Esophagus squamous epithelium (tissue), 4 donors: ENCODE measurements around the gene SLC66A3.

Experiments
- POLR2A ChIP-seq, 4 donors: fragments of 450-650 bp; IDR thresholded peaks; one replicate each; pipeline ENCODE4 v1.6.1; 2017; ENCODE audit warnings: antibody characterized with exemption in 4 of 4, mild to moderate bottlenecking in 4 of 4, moderate library complexity in 3 of 4
- TF ChIP-seq, protein P1 (sequence below), 6 experiments: fragments of 450-650 bp in 4 of 6; fragments of 200-600 bp in 2 of 6; sonication (generic) in 2 of 6; IDR thresholded peaks; one replicate each; pipeline ENCODE4 v1.5.1; 2016 to 2019; ENCODE audit warnings: antibody characterized with exemption in 6 of 6, mild to moderate bottlenecking in 4 of 6, moderate library complexity in 4 of 6

DNA sequence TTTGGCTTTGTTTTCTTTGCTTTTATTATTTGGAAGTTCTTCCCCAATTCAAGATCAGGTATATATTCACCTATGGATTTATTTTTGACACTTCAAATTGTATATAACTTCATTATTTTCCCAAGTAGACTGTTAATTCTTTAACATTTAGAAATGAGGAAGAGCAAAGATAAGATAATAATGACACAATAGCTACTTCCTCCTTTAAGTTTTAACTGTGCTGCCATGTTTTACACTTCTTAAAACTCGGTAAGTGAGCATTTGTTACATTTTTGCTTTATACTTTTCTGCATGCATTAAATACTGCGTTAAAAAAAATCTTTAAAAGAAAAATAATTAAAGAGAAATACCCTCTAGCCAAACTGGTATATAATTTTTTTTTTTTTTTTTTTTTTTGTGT, 32.5 kb downstream of the SLC66A3 start:
- TF ChIP-seq, protein P1, sequence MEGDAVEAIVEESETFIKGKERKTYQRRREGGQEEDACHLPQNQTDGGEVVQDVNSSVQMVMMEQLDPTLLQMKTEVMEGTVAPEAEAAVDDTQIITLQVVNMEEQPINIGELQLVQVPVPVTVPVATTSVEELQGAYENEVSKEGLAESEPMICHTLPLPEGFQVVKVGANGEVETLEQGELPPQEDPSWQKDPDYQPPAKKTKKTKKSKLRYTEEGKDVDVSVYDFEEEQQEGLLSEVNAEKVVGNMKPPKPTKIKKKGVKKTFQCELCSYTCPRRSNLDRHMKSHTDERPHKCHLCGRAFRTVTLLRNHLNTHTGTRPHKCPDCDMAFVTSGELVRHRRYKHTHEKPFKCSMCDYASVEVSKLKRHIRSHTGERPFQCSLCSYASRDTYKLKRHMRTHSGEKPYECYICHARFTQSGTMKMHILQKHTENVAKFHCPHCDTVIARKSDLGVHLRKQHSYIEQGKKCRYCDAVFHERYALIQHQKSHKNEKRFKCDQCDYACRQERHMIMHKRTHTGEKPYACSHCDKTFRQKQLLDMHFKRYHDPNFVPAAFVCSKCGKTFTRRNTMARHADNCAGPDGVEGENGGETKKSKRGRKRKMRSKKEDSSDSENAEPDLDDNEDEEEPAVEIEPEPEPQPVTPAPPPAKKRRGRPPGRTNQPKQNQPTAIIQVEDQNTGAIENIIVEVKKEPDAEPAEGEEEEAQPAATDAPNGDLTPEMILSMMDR (IDR thresholded peaks at IDR 0.05): no peak
- no peak for TF ChIP-seq POLR2A (IDR thresholded peaks at IDR 0.05)
